Loucy (cell line): Measurements from ENCODE around the gene CEP170.
"Not testable (repeated sequence)": the region's sequence is repeated elsewhere in the genome, so short reads cannot be mapped to it uniquely, and the experiment has no call there.

Source experiments
- H2AFZ ChIP-seq: fragments of 200-600 bp; sonication (generic); 2 replicates; pipeline ENCODE4 v1.6.0; 2016; ENCODE audit warnings: antibody characterized with exemption, mild to moderate bottlenecking, low read length, moderate library complexity
- H3F3A ChIP-seq: fragments of 200-600 bp; 2 replicates; pipeline ENCODE4 v1.6.0; 2016; ENCODE audit warnings: antibody characterized with exemption, low read depth, mild to moderate bottlenecking
- H3K27me3 ChIP-seq: fragments of 200-600 bp; sonication (generic); 2 replicates; pipeline ENCODE4 v1.6.1; 2014; ENCODE audit warnings: low read length, mild to moderate bottlenecking; ENCODE audit not compliant: insufficient read depth, poor library complexity, severe bottlenecking
- H3K36me3 ChIP-seq: fragments of 200-600 bp; sonication (generic); 2 replicates; pipeline ENCODE4 v1.6.1; 2016; ENCODE audit warnings: low read length; ENCODE audit not compliant: insufficient read depth
- H3K4me1 ChIP-seq: fragments of 200-600 bp; sonication (generic); 2 replicates; pipeline ENCODE4 v1.5.1; 2014; ENCODE audit warnings: low read length, mild to moderate bottlenecking; ENCODE audit not compliant: insufficient read depth, poor library complexity, severe bottlenecking
- H3K4me2 ChIP-seq: fragments of 200-600 bp; sonication (generic); 2 replicates; pipeline ENCODE4 v1.6.0; 2014; ENCODE audit warnings: antibody characterized with exemption, low read length, low read depth, mild to moderate bottlenecking; ENCODE audit not compliant: poor library complexity, severe bottlenecking
- H3K4me3 ChIP-seq: fragments of 200-600 bp; sonication (generic); 2 replicates; pipeline ENCODE4 v1.5.1; 2014; ENCODE audit warnings: low read length, mild to moderate bottlenecking, mixed read lengths; ENCODE audit not compliant: poor library complexity, severe bottlenecking
- H3K79me2 ChIP-seq: fragments of 200-600 bp; sonication (generic); 2 replicates; pipeline ENCODE4 v1.6.1; 2014; ENCODE audit warnings: low read length; ENCODE audit not compliant: insufficient read depth
- H3K9ac ChIP-seq: fragments of 200-600 bp; sonication (generic); 2 replicates; pipeline ENCODE4 v1.6.0; 2014; ENCODE audit warnings: mild to moderate bottlenecking, low read depth, low read length, moderate library complexity; ENCODE audit not compliant: poor library complexity, severe bottlenecking
- H3K9me2 ChIP-seq: fragments of 200-600 bp; sonication (generic); replicated peaks from 2 replicates; pipeline ENCODE4 v1.6.1; 2016; ENCODE audit warnings: low read depth, low read length, mixed read lengths
- H3K9me3 ChIP-seq: fragments of 200-600 bp; sonication (generic); 2 replicates; pipeline ENCODE4 v1.6.1; 2014; ENCODE audit warnings: mild to moderate bottlenecking, antibody characterized with exemption, low read length, low read depth; ENCODE audit not compliant: insufficient read depth
- H4K20me1 ChIP-seq: fragments of 200-600 bp; sonication (generic); 2 replicates; pipeline ENCODE4 v1.6.0; 2014; ENCODE audit warnings: antibody characterized with exemption, low read length, mild to moderate bottlenecking; ENCODE audit not compliant: insufficient read depth, poor library complexity, severe bottlenecking

Gene CEP170

DNA sequence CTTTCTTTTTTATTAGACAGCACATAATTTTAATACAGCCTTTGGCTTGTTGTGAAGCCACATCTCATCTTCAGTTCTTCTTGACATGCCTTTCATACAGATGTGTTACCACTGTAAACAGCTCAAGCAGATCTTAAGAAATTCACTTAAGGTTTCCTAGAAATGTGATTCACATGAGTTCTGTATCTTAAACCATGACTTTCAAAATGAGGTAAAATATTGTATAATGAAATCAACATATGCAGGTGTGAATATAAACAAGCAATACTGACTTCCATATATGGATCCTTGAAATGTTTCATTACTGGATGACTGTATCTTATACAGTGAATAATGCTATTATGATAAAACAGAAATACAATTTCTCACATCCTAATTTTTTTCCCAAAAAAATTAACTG lies 107.7 kb downstream of the CEP170 start:
- H3K79me2 ChIP-seq, H3K36me3 ChIP-seq, H3K4me1 ChIP-seq: not testable (repeated sequence)

DNA sequence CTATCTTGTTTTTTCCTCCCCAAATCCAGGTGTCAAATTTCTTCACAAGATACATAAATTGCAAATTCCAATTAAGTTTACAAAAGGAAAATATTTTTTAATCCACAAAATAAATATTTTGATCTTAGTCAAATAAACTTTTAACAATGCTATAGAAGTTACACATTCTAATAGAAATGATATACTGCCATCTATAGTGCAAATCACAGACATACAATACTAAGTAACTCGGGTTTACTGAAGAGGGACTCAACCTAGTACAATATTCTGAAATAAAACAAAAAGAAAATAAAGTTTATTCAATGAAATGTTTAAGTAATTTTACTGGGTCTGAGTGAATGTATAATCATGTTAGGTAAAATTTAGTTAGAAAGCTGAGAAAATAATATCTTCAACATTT lies 114.6 kb downstream of the CEP170 start:
- H2AFZ ChIP-seq, H3K9ac ChIP-seq, H3K9me3 ChIP-seq, H3K4me3 ChIP-seq, H3K36me3 ChIP-seq, H3K4me1 ChIP-seq, H4K20me1 ChIP-seq, H3K79me2 ChIP-seq, H3F3A ChIP-seq, H3K9me2 ChIP-seq, H3K4me2 ChIP-seq, H3K27me3 ChIP-seq: not testable (repeated sequence)

More for the DNA sequence above, 107.7 kb downstream of the CEP170 start:
- not testable (repeated sequence) for H3K4me2 ChIP-seq, H3K9me2 ChIP-seq, H4K20me1 ChIP-seq, H3F3A ChIP-seq, H2AFZ ChIP-seq, H3K9ac ChIP-seq, H3K27me3 ChIP-seq, H3K4me3 ChIP-seq, H3K9me3 ChIP-seq

DNA sequence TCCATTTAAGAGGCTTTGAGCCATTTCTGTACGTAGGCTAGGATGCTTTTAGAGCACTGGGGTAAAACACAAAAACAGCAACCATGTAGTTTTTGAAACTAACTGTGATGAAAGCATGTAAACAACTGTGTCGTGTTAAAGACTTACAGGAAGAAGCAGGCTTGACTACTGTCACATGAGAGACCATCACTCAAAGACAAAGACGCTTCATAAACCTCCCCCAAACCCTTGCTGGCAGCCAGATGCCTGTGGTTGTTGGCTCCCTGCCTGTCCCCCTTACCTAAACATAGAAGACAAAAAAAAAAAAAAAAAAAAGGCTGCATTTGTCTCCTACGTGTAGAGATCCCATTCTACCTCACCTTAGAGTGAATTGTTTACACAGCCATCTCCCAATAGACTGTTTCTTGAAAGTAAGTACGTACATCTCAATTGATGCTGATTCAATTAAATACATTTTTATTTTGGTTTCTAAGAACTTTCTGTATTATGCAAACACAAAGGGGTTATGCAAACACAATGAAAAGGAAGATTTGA lies 132.1 kb downstream of the CEP170 start:
- H4K20me1 ChIP-seq, H3K4me3 ChIP-seq, H3K9me2 ChIP-seq, H3K27me3 ChIP-seq, H3K9ac ChIP-seq, H3K4me1 ChIP-seq, H3K4me2 ChIP-seq, H3K36me3 ChIP-seq, H3K9me3 ChIP-seq, H2AFZ ChIP-seq, H3F3A ChIP-seq, H3K79me2 ChIP-seq: not testable (repeated sequence)

DNA sequence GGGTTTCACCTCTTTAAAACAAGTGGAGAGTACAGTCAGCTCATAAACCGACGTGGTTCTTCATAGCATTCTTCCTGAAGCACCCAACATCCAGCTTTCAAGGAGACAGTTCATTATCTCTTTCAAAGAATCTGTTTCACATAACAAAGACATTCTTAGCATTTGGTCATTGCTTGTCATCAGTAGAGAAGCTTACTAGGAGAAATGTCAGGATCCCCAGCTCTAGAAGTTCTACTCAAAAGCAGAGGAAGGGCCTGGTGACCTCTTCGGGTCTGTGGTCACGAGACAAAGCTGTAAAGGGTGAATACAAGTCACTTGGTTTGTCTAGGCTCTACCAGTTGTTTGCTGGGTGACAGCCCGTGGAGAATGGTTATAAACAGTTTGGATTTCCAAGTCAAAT lies 133.1 kb downstream of the CEP170 start:
- not testable (repeated sequence) for H3K27me3 ChIP-seq, H4K20me1 ChIP-seq, H3K4me3 ChIP-seq, H3K9me3 ChIP-seq, H3K4me2 ChIP-seq, H3F3A ChIP-seq, H2AFZ ChIP-seq, H3K9me2 ChIP-seq, H3K36me3 ChIP-seq, H3K79me2 ChIP-seq, H3K9ac ChIP-seq, H3K4me1 ChIP-seq

DNA sequence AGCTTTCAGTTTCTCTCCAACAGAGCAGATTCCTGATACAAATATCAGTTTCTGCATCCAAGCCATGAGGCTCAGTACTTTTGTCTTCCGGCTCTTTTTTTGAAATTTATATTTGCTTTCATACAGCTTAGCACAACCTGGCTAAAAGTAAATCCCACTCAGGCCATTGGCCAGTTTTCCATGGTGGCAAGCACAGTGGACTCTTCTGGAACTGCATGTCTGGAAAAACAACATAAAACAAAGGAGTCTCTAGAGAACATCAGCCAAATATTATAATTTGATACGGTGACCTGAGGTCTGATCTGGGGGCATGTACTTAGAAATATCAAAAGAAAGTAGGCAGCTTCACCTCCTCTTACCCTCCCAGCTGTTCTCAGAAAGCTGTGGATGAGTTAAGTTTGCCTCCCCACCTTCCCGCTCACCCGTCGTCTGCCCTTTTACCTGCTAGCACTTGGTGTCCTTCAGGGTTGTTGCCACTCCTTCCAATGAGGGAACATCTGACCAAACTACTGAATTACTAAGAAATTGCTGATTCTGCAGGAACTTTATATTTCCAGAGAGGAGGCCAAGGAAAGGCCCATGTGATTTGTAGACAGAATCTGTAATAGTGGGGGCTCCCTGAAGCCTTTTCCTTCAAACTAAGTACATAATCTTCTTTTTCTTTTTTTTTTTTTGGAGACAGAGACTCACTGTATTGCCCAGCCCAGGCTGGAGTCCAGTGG lies 136.3 kb downstream of the CEP170 start:
- H3K4me3 ChIP-seq, H3K9me3 ChIP-seq, H3K79me2 ChIP-seq, H3K4me2 ChIP-seq, H3F3A ChIP-seq, H3K9me2 ChIP-seq, H3K27me3 ChIP-seq, H2AFZ ChIP-seq, H3K36me3 ChIP-seq, H3K4me1 ChIP-seq, H3K9ac ChIP-seq, H4K20me1 ChIP-seq: not testable (repeated sequence)

DNA sequence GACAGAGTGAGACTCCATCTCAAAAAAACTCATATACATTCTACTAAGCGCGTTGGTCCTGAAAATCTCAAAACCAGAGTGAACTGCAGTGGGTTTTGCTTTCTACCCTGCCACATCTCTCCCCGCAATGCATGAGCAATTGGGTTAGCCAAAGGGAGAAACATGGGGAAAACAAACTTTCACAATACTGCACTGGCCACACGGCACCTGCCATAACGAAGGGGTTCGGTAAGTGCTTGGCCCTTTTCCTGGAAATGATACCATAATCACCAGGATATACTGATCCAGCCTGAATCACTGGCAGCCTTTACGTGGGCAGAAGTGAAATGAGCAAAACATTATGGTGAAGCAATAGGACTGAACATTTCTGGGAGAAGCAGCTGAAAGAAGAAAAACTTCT lies 138.9 kb downstream of the CEP170 start:
- H3K4me2 ChIP-seq, H3K4me1 ChIP-seq, H3K79me2 ChIP-seq, H3F3A ChIP-seq, H2AFZ ChIP-seq, H3K4me3 ChIP-seq, H3K9me3 ChIP-seq, H3K9ac ChIP-seq, H3K27me3 ChIP-seq, H4K20me1 ChIP-seq, H3K9me2 ChIP-seq, H3K36me3 ChIP-seq: not testable (repeated sequence)

DNA sequence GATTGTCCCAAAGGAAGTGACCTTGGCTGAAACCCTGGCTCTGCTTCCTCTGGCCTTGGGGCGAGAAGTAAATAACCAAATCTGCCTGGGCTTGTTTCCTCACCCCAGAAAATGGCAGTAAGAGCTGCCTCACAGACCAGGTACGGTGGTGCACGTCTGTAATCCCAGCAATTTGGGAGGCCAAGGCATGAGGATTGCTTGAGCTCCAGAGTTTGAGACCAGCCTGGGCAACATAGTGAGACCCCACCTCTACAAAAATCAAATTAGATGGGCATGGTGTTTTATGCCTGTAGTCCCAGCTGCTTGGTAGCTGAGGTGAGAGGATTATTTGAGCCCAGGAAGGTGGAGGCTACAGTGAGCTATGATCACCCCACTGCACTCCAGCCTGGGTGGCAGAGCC lies 140.3 kb downstream of the CEP170 start:
- H3K9me2 ChIP-seq, H4K20me1 ChIP-seq, H3K36me3 ChIP-seq, H3K27me3 ChIP-seq, H3K9ac ChIP-seq, H3K9me3 ChIP-seq, H2AFZ ChIP-seq, H3F3A ChIP-seq, H3K4me2 ChIP-seq, H3K79me2 ChIP-seq, H3K4me3 ChIP-seq, H3K4me1 ChIP-seq: not testable (repeated sequence)
